ENCODE data around the gene TRIM17. TPM values are rescaled to one million over a fixed set of nuclear protein-coding genes. Genes with fewer than 3 reads are reported as not detected.

Gene TRIM17
- total RNA-seq, 1 donor from 2014 or later: 2.6 TPM

GRCh38 chr1:228366866-228367741 lies 49.6 kb downstream of the TRIM17 start:
- intact Hi-C loops (cut with DNase I): no loop called here
- Histone ChIP-seq H3K4me3 (no peak overlapping the region), H3K27me3 (no peaks in the 10 kb centered on the region), H3K4me1 (no peaks in the 10 kb centered on the region), H3K9me3 (no peaks in the 10 kb centered on the region), H3K36me3 (no peaks in the 10 kb centered on the region), H3K27ac (no peak overlapping the region)
- TF ChIP-seq, protein P1, sequence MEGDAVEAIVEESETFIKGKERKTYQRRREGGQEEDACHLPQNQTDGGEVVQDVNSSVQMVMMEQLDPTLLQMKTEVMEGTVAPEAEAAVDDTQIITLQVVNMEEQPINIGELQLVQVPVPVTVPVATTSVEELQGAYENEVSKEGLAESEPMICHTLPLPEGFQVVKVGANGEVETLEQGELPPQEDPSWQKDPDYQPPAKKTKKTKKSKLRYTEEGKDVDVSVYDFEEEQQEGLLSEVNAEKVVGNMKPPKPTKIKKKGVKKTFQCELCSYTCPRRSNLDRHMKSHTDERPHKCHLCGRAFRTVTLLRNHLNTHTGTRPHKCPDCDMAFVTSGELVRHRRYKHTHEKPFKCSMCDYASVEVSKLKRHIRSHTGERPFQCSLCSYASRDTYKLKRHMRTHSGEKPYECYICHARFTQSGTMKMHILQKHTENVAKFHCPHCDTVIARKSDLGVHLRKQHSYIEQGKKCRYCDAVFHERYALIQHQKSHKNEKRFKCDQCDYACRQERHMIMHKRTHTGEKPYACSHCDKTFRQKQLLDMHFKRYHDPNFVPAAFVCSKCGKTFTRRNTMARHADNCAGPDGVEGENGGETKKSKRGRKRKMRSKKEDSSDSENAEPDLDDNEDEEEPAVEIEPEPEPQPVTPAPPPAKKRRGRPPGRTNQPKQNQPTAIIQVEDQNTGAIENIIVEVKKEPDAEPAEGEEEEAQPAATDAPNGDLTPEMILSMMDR (IDR thresholded peaks at IDR 0.05): no peak
- no peak for ATAC-seq
- peak; percentile 59 for DNase-seq

DNA sequence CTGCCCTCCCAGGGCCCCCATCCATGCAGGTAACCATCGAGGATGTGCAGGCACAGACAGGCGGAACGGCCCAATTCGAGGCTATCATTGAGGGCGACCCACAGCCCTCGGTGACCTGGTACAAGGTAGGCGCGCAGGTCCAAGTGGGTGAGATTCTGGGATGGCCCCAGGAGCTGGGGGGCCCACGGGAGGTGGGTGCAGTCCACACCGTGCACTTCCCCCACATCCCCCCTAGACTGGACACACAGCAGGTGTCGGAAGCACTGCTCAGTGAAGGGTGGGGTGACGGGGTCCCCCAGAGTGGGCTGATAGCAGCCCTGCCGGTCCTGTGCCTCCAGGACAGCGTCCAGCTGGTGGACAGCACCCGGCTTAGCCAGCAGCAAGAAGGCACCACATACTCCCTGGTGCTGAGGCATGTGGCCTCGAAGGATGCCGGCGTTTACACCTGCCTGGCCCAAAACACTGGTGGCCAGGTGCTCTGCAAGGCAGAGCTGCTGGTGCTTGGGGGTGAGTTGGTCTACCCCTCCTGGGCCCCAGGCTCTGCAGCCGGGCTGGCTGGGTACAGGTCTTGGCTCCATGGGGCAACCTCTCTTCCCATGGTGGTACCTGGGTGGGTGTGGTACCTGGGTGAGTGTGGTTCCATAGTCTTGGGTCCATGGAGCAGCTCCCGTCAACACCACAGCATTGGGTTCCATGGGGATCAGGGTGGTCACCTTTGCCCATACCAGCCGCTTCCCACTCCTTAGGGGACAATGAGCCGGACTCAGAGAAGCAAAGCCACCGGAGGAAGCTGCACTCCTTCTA lies 50.4 kb downstream of the TRIM17 start:
- TF ChIP-seq, protein P1 (IDR thresholded peaks at IDR 0.05): no peak
- intact Hi-C loops (cut with DNase I): no loop called here
- Histone ChIP-seq H3K27ac (no peak overlapping the region), H3K9me3 (no peaks in the 10 kb centered on the region), H3K4me1 (no peaks in the 10 kb centered on the region), H3K27me3 (no peaks in the 10 kb centered on the region), H3K36me3 (no peaks in the 10 kb centered on the region), H3K4me3 (no peak overlapping the region)
- no peak for ATAC-seq
- peak; percentile 48 for DNase-seq

DNA sequence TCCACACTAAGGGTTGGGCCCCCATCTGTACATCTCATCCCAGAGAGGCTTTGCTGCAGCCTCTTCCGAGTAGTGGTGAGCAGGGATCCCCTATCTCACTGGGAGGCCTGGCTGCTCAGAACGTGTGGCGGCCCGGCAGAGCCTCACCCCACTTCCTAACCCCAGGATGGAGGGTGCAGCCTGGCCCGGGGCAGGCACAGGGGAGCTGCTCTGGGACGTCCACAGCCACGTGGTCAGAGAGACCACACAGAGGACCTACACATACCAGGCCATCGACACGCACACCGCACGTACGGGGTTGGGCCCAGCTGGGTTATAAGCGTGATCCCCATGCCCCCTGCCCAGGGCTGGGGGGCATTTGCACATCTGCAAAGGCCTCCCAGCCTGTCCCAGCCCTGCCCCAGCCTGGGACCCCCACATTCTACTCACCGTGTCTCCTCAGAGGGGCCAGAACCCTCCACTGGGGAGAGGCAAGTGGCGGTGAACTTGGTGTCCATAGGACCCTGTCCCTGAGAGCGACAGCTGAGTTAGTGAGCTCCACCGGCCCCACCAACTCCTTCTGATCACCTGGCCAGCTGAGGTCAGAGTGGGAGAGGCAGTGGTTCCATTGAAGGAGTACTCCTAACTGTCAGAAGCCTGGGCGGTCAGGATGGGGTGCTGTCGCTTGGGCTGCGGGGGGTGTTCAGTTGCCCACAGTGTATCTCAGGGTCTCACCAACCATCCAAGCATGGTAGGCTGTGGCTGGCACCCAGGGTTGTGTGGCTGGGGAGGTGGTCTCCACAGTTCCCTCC lies 51.2 kb downstream of the TRIM17 start:
- no peaks in the 10 kb centered on the region for H3K27me3 ChIP-seq
- no peak overlapping the region for H3K27ac ChIP-seq
- no peaks in the 10 kb centered on the region for H3K36me3 ChIP-seq
- ATAC-seq (no peak), DNase-seq (peak; percentile 61)
- TF ChIP-seq, protein P1 (IDR thresholded peaks at IDR 0.05): no peak
- H3K9me3 ChIP-seq: no peaks in the 10 kb centered on the region
- intact Hi-C loops (cut with DNase I): no loop called here
- H3K4me3 ChIP-seq: no peak overlapping the region
- no peaks in the 10 kb centered on the region for H3K4me1 ChIP-seq

DNA sequence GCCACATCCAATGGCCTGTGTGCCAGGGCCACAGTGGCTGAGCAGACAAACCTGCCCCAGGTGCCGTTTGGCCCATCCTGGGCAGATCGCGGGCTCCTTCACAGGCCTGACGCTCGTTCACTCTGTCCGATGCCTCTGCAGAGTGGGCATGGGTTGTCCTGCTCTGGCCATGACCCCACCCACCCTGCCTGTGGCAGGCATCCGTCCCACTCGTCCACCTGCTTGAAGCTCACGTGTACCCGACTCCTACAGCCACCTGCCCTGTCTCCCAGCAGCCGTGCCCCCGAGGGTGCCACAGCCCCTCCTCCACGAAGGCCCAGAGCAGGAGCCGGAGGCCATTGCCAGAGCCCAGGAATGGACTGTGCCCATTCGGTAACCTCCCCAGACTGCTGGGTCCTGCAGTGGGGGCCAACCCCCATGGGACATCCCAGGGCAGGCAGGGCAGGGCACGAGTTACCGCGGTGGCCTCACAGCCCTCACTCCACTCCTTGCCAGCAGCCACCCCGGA lies 51.9 kb downstream of the TRIM17 start:
- Histone ChIP-seq H3K4me1 (no peaks in the 10 kb centered on the region), H3K36me3 (no peaks in the 10 kb centered on the region), H3K4me3 (no peak overlapping the region), H3K9me3 (no peaks in the 10 kb centered on the region), H3K27ac (no peak overlapping the region), H3K27me3 (no peaks in the 10 kb centered on the region)
- intact Hi-C loops (cut with DNase I): no loop called here
- TF ChIP-seq, protein P1 (IDR thresholded peaks at IDR 0.05): no peak
- ATAC-seq (no peak), DNase-seq (peak; percentile 59)

DNA sequence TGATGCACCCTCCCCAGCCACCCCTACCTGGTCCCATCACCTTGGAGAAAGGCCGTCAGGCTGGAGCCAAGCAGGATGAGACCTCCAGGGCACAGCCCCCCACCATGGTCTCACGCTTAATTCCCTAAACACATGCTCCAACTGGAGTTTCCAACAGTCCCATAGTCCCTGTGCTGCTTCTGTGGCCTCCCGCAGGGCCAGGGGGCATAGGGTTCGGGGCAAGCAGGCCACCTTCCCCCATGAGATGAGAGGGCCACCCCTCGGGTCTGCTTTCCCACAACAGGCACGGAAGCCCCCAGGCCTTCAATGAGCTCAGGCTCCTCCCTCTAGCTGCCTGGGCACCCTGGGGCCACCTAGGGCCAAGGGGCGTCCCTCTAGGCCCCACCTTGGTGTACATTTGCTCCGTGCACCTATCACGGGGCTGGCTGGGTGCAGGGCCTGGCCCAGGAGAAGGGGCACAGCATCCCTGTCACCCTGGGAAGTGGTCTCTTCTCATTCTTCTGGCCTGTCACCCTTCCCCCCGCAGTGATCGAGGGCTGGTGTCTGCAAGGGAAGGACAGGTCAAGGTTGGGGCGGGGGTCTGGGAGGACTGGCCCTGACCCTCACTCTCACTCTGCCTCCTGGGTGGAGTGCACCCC lies 52.5 kb downstream of the TRIM17 start:
- H3K9me3 ChIP-seq: no peaks in the 10 kb centered on the region
- intact Hi-C loops (cut with DNase I): no loop called here
- DNase-seq (peak; percentile 57), ATAC-seq (no peak)
- H3K27ac ChIP-seq: no peak overlapping the region
- no peaks in the 10 kb centered on the region for H3K4me1 ChIP-seq
- no peaks in the 10 kb centered on the region for H3K27me3 ChIP-seq
- TF ChIP-seq, protein P1 (IDR thresholded peaks at IDR 0.05): no peak
- H3K4me3 ChIP-seq: no peak overlapping the region
- H3K36me3 ChIP-seq: no peaks in the 10 kb centered on the region

Measured in upper lobe of right lung (tissue), 1 donor.